Measurements from ENCODE around the gene CERK. TPM values are rescaled to one million over a fixed set of nuclear protein-coding genes. Genes with fewer than 3 reads are reported as not detected.

The CERK gene
- total and polyA plus RNA-seq, 9 of the 15 experiments (the other 6 are each of a cell fraction or from before 2014, with no cell fraction given) = 1.1 to 14.9 (median 8.7) TPM

- TF ChIP-seq ZBTB43 (CRISPR knock-in tag; IDR thresholded peaks at IDR 0.05) (no peak), NCOR1 (IDR thresholded peaks at IDR 0.05) (no peak), SPI1 (IDR thresholded peaks at IDR 0.05; ENCODE audit: borderline replicate concordance, low read depth, low read length) (no peak), TEAD1 (CRISPR knock-in tag; IDR thresholded peaks at IDR 0.05) (no peak), ATF7 (IDR thresholded peaks at IDR 0.05) (no peak), NFIC (IDR thresholded peaks at IDR 0.05) (no peak), MAZ (CRISPR knock-in tag; conservative IDR thresholded peaks at IDR 0.05 in 1 of 2, IDR thresholded peaks at IDR 0.05 in 1 of 2) (0 out of 4 replicates have a peak, but pooled peaks of 1 of the 2 experiments have one; percentile 0), NFATC3 (IDR thresholded peaks at IDR 0.05) (no peak), ZNF696 (CRISPR knock-in tag; conservative IDR thresholded peaks at IDR 0.05) (no peak), YBX1 (IDR thresholded peaks at IDR 0.05) (no peak), GABPB2 (CRISPR knock-in tag; conservative IDR thresholded peaks at IDR 0.05) (no peak), ETV5 (CRISPR knock-in tag; IDR thresholded peaks at IDR 0.05; ENCODE audit: low read depth) (no peak), ZNF766 (CRISPR knock-in tag; conservative IDR thresholded peaks at IDR 0.05) (no peak), NEUROD1 (IDR thresholded peaks at IDR 0.05; ENCODE audit: borderline replicate concordance, low read depth, low read length, partially characterized antibody) (no peak), ETS2 (tag; IDR thresholded peaks at IDR 0.05; ENCODE audit: borderline replicate concordance, poor library complexity, severe bottlenecking) (no peak), CBX2 (IDR thresholded peaks at IDR 0.05; ENCODE audit: insufficient read depth, low read length, poor library complexity, severe bottlenecking) (no peak), MTA3 (IDR thresholded peaks at IDR 0.05; ENCODE audit: borderline replicate concordance) (0 out of 2 replicates have a peak, but pooled peaks have one; percentile 41), PHB (CRISPR knock-in tag; IDR thresholded peaks at IDR 0.05) (no peak), KDM4B (IDR thresholded peaks at IDR 0.05; ENCODE audit: borderline replicate concordance in 2 of 2, low read depth in 1 of 2) (no peak), SIRT6 (IDR thresholded peaks at IDR 0.05; ENCODE audit: low read depth, low read length) (no peak), NCOA2 (IDR thresholded peaks at IDR 0.05; ENCODE audit: partially characterized antibody in 2 of 2) (no peak), PCBP2 (IDR thresholded peaks at IDR 0.05; ENCODE audit: low read depth, low read length, poor library complexity, severe bottlenecking) (no peak), TEAD4 (IDR thresholded peaks at IDR 0.05; ENCODE audit: low read length) (no peak), TEAD4 (CRISPR knock-in tag; IDR thresholded peaks at IDR 0.05; ENCODE audit: borderline replicate concordance) (no peak), KLF13 (tag; IDR thresholded peaks at IDR 0.05; ENCODE audit: borderline replicate concordance, low read depth) (no peak), PTTG1 (tag; IDR thresholded peaks at IDR 0.05; ENCODE audit: low read depth) (no peak), MIER1 (IDR thresholded peaks at IDR 0.05; ENCODE audit: low read depth) (no peak), KLF1 (tag; IDR thresholded peaks at IDR 0.05) (no peak), ZNF512 (tag; IDR thresholded peaks at IDR 0.05) (no peak), HDAC2 (IDR thresholded peaks at IDR 0.05) (peak; percentile 7)
Measured at GRCh38 chr22:46753761-46754109, 15.7 kb upstream of the CERK start (continued).
